Upper lobe of left lung (tissue), 4 donors: Measurements from ENCODE around the gene MPZL1.

Experiments used
- EP300 ChIP-seq, 4 donors: sonication (generic); formaldehyde crosslinking; IDR thresholded peaks; one replicate each; pipeline ENCODE4 v1.5.1; 2017; ENCODE audit warnings: antibody characterized with exemption in 4 of 4, control low read depth in 2 of 4
- POLR2A ChIP-seq, 4 donors: fragments of 450-650 bp; IDR thresholded peaks; one replicate each; pipeline ENCODE4 v1.5.1; 2016 to 2017; ENCODE audit warnings: antibody characterized with exemption in 4 of 4, mild to moderate bottlenecking in 2 of 4
- POLR2AphosphoS5 ChIP-seq, 2 donors: sonication (generic); formaldehyde crosslinking; IDR thresholded peaks; one replicate each; pipeline ENCODE4 v1.5.1; 2017; ENCODE audit warnings: antibody characterized with exemption in 2 of 2
- TF ChIP-seq, protein P1 (sequence below), 6 experiments: fragments of 450-650 bp in 4 of 6; fragments of 200-600 bp in 2 of 6; sonication (generic) in 2 of 6; IDR thresholded peaks; one replicate each; pipeline ENCODE4 v1.5.1; 2016 to 2019; ENCODE audit warnings: antibody characterized with exemption in 6 of 6

DNA sequence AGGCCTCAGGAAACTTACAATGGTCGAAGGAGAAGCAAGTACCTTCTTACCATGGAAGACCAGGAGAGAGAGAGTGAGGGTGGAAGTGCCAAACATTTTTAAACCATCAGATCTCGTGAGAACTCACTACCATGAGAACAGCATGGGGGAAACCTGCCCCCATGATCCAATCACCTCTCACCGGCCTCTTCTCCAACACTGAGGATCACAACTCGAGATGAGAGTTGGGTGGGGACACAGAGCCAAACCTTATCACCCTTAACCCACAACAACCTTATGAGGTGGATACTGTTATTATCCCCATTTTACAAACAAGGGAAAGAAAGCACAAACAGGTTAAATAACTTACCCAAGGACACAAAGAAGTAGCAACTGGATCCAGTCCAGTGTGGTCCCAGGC lies 80.5 kb downstream of the MPZL1 start:
- TF ChIP-seq, protein P1, sequence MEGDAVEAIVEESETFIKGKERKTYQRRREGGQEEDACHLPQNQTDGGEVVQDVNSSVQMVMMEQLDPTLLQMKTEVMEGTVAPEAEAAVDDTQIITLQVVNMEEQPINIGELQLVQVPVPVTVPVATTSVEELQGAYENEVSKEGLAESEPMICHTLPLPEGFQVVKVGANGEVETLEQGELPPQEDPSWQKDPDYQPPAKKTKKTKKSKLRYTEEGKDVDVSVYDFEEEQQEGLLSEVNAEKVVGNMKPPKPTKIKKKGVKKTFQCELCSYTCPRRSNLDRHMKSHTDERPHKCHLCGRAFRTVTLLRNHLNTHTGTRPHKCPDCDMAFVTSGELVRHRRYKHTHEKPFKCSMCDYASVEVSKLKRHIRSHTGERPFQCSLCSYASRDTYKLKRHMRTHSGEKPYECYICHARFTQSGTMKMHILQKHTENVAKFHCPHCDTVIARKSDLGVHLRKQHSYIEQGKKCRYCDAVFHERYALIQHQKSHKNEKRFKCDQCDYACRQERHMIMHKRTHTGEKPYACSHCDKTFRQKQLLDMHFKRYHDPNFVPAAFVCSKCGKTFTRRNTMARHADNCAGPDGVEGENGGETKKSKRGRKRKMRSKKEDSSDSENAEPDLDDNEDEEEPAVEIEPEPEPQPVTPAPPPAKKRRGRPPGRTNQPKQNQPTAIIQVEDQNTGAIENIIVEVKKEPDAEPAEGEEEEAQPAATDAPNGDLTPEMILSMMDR (IDR thresholded peaks at IDR 0.05) = no peak
- no peak for TF ChIP-seq POLR2A (IDR thresholded peaks at IDR 0.05)
- TF ChIP-seq POLR2AphosphoS5 (IDR thresholded peaks at IDR 0.05) = no peak
- TF ChIP-seq EP300 (IDR thresholded peaks at IDR 0.05) = no peak
